Measurements from ENCODE around the gene CUX1. TPM values are rescaled to one million over a fixed set of nuclear protein-coding genes. Genes with fewer than 3 reads are reported as not detected.

Gene CUX1
- total and polyA plus RNA-seq, 2 donors, result 59.7 to 63.5 TPM

DNA sequence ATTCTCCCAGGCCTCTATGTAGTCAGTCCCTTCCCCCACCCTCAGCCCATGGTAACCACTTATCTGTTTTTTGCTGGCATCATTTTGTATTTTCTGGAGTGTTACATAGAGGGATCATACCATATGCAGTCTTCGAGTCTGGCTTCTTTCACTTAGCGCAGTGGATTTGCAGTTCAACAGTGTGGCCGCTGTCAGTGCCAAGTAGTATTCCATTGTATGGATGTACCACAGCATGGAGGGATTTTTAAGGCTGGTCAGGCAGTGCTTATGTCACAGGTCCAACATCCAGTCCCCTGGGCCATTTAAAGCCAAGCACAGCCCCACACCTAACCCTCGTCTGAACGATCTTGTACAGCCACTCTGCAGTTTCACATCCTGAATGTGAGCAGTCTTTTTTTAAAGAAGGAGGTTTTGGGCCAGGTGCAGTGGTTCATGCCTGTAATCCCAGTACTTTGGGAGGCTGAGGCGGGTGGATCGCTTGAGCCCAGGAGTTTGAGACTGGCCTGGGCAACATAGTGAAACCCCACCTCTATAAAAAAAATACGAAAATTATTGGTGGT lies 121.8 kb downstream of the CUX1 start:
- Histone ChIP-seq H3K4me1 (ENCODE audit: insufficient read depth) (peaks cover 4% of the 10 kb centered on the region), H3K36me3 (ENCODE audit: insufficient read depth) (no peaks in the 10 kb centered on the region), H3K27ac (ENCODE audit: low read depth) (no peak overlapping the region), H3K4me3 (ENCODE audit: low read depth, low read length) (no peak overlapping the region)
- 95% methylated on average over 8 of the region's 8 CpGs for WGBS
- no peak for DNase-seq (ENCODE audit: extremely low spot score)

DNA sequence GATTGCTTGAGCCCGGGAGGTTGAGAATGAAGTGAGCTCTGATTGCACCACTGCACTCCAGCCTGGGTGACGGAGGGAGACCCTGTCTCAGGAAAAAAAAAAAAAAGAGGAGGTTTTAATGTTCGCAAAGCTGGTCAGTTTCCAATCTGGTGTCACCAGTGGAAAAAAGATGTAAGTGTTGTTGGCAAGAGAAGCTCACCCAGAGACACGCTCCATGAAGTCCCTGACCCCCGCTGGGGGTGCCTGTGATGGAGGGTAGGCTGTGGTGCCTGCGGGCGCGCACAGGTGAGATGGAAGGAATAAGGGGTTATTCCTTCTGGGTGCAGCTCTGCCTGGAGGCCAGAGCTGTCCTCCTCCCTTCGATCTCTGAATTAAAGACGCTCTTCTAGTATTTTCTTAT lies 122.7 kb downstream of the CUX1 start:
- H3K36me3 ChIP-seq (ENCODE audit: insufficient read depth), result no peaks in the 10 kb centered on the region
- H3K4me3 ChIP-seq (ENCODE audit: low read depth, low read length), result no peak overlapping the region
- peaks cover 4% of the 10 kb centered on the region for H3K4me1 ChIP-seq (ENCODE audit: insufficient read depth)
- DNase-seq (ENCODE audit: extremely low spot score), result no peak
- 90% methylated on average over 10 of the region's 10 CpGs for WGBS
- H3K27ac ChIP-seq (ENCODE audit: low read depth), result no peak overlapping the region

DNA sequence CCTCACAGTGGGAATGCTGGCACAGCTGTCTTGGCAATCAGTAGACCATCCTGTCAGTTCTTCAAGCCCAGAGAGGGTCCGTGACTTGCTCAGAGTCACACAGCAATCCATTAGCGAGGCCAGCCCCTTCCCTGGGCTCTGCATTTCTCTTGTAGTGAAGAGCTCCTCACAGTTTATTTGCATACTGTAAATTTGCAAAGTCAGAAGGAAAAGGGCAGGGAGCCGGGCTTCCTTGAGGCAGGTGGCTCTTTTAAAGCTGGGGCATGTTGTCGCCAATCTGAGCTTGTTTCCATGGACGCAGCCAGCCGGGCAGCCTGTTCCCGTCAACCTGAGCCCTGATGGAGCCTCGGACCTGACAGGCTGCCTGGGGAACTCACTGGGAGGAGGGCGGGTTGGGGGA lies 123.4 kb downstream of the CUX1 start:
- Histone ChIP-seq H3K27ac (ENCODE audit: low read depth) (no peak overlapping the region), H3K4me3 (ENCODE audit: low read depth, low read length) (no peak overlapping the region), H3K36me3 (ENCODE audit: insufficient read depth) (no peaks in the 10 kb centered on the region), H3K4me1 (ENCODE audit: insufficient read depth) (peaks cover 4% of the 10 kb centered on the region)
- no peak for DNase-seq (ENCODE audit: extremely low spot score)
- 48% methylated on average over 9 of the region's 9 CpGs for WGBS

DNA sequence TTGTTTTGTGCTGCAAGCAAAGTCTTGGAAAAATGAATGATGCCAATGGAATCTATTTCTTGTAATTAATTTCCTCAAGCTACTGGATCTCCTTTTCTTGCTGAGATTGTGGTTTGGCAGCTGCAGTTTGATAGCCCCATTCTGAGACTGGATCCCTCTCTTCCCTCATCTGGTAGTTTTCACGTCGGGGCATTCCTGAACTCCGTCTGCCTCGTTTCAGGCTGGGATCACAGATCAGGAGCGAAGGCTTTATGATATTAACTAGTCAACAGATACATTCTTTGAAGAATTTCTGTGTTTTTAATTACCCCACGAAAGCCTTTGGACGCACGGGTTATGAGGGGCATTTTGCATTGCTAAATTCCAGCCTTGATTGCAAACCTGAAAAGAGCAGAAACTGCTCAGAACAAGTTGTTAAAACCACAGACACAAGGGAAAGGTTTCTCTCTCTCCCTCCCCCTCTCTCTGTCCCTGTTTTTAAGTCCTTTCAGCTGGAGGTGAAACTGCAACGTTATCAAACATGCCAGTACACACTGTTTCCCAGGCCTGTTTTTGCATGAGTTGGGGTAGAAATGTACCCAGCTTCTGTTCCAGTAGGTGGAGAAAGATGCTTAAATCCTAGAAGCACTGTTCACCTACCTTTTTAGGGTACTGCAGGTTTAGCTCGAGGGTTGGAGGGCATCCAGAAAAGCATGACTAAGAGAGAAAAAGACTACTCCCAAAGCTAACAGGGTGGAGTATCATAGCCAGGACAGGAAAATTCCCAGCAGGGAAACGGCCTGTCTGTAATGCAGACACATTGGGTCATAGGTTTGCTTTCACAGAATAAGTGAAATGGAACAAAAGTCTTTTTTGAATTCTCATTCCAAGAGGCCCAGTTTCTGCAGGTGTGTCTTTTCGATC lies 124.3 kb downstream of the CUX1 start:
- 34% methylated on average over 12 of the region's 12 CpGs for WGBS
- peaks cover 4% of the 10 kb centered on the region for H3K4me1 ChIP-seq (ENCODE audit: insufficient read depth)
- peak overlapping the region; percentile 43 for H3K27ac ChIP-seq (ENCODE audit: low read depth)
- no peaks in the 10 kb centered on the region for H3K36me3 ChIP-seq (ENCODE audit: insufficient read depth)
- no peak for DNase-seq (ENCODE audit: extremely low spot score)
- no peak overlapping the region for H3K4me3 ChIP-seq (ENCODE audit: low read depth, low read length)

DNA sequence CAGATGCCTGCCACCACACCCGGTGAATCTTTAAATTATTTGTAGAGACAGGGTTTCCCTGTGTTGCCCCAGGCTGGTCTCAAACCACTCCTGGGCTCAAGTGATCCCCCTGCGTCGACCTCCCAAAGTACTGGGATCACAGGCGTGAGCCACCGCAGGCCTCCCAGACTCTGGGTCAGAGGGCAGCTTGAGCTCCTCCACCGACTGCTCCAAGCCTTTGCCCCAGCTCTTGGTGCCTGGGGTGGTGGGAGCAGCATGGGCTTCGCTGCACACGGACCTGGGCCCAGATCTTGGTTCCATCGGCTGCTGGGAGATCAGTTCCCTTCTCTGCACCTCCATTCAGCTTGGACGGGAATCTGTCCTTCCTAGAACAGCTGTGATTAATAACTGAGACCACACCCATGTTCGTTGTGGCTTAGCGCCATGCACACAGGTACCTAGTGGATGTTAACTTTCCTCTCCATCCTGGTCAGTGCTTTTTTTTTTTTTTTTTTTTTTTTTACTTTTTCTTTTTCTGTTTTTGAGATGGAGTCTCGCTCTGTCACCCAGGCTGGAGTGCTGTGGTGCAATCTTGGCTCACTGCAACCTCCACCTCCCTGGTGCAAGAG lies 125.3 kb downstream of the CUX1 start:
- no peaks in the 10 kb centered on the region for H3K4me1 ChIP-seq (ENCODE audit: insufficient read depth)
- H3K4me3 ChIP-seq (ENCODE audit: low read depth, low read length), result no peak overlapping the region
- DNase-seq (ENCODE audit: extremely low spot score), result no peak
- 83% methylated on average over 13 of the region's 13 CpGs for WGBS
- no peaks in the 10 kb centered on the region for H3K36me3 ChIP-seq (ENCODE audit: insufficient read depth)
- H3K27ac ChIP-seq (ENCODE audit: low read depth), result peak overlapping the region; percentile 65

DNA sequence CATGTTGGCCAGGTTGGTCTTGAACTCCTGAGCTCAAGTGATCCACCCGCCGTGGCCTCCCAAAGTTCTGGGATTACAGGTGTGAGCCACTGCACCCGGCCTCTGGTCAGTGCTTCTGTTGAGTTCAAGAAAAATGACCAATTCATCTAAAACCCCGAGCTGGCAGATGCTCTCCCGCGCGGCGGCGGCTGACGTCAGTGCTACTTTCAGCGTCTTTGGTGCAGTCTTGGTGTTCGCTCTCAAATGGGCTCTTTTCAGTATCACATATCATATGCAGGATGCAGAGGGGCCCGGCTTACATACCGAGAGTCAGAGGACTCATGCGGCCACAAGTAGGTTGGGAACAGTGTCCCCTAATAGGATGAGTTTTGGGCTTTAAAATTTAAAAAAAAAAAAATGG lies 125.9 kb downstream of the CUX1 start:
- H3K4me3 ChIP-seq (ENCODE audit: low read depth, low read length), result no peak overlapping the region
- H3K27ac ChIP-seq (ENCODE audit: low read depth), result no peak overlapping the region
- DNase-seq (ENCODE audit: extremely low spot score), result no peak
- 91% methylated on average over 15 of the region's 15 CpGs for WGBS
- no peaks in the 10 kb centered on the region for H3K36me3 ChIP-seq (ENCODE audit: insufficient read depth)
- no peaks in the 10 kb centered on the region for H3K4me1 ChIP-seq (ENCODE audit: insufficient read depth)

DNA sequence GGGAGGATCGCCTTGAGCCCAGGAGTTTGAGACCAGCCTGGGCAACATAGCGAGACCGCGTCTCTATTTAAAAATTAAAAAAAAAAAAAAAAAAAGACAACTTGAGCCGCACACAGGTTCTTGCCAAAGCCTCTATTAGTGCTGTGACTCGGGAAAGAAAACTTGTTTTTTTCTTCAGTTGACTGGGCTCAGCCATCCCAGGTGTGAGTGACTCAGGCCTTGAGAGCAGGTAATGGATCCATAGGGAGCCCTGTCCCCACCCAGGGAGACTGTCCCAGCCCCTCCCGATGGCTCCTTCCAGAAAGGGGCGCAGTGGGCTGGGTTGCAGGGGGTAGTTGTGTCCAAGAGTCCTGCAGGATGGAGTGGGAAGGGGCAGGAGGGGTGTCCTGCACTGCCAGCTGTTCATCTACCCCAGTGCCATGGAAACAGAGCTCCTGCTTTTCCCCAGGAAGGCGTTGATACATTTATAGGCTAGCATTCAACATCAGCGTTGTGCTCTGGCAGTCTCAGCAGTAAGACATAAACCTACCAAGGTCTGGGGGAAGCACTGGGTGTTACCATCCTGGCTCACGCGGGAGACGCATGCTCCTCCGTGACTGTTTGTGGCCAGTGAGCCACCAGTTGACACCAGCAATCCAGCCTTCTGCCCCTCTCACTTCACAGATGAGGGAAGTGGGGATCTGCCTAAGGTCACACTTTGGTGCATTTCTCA lies 126.6 kb downstream of the CUX1 start:
- H3K4me1 ChIP-seq (ENCODE audit: insufficient read depth), result no peaks in the 10 kb centered on the region
- DNase-seq (ENCODE audit: extremely low spot score), result no peak
- 65% methylated on average over 14 of the region's 14 CpGs for WGBS
- no peak overlapping the region for H3K27ac ChIP-seq (ENCODE audit: low read depth)
- H3K4me3 ChIP-seq (ENCODE audit: low read depth, low read length), result no peak overlapping the region
- H3K36me3 ChIP-seq (ENCODE audit: insufficient read depth), result no peaks in the 10 kb centered on the region

DNA sequence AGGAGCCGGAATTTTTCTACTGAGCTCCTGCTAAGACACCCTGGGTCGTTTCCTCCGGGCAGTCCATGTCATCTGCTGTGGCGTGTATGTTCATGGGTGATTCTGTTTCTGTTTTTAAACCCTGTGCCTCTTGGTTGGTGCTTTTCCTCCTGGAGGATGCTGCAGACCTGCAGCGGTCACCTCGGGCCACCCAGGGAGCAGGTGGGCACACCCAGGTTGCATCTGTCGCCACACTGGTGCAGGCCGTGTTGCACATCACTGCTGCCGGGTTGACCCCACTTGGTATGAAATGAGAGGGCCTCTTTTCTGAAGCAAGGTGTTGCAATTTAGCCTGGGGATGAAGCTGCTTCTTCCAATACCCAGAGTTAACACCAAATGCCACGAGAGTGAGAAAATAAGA lies 127.2 kb downstream of the CUX1 start:
- 83% methylated on average over 10 of the region's 10 CpGs for WGBS
- DNase-seq (ENCODE audit: extremely low spot score), result no peak
- H3K4me1 ChIP-seq (ENCODE audit: insufficient read depth), result no peaks in the 10 kb centered on the region
- no peak overlapping the region for H3K4me3 ChIP-seq (ENCODE audit: low read depth, low read length)
- H3K27ac ChIP-seq (ENCODE audit: low read depth), result no peak overlapping the region
- H3K36me3 ChIP-seq (ENCODE audit: insufficient read depth), result no peaks in the 10 kb centered on the region

DNA sequence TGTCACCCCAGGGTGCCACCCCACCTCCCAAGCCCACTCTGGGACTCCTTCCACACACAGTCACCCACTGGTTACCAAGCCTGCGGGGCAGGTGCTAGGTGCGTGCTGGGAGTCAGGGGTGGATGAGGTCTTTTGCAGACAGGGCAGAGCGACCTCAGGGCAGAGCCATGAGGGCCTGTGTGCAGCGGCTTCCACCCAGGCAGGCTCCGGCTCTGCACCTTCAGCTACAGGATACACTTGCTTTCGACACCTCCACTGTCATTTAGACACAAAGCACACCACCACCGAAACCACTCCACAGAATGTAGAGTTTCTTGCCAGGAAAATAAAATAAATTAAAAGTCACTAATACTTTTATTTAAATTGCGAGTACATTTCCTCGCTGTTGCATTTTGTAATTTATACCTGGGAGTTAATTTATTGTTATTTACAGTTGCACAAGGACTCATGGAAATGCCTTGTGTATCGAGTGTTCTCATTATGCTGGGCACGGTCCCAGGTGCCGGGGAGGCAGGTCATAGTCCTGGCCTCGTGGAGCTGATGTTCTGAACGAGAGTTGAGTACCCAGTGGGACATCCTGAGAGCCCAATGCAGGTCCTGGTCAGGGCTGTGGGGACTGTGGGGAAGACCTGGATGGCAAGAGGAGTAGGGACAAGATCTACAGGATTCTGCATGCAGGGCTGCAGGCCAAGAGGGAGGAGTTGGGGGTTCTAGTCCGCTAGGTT lies 127.8 kb downstream of the CUX1 start:
- 74% methylated on average over 15 of the region's 15 CpGs for WGBS
- Histone ChIP-seq H3K4me3 (ENCODE audit: low read depth, low read length) (no peak overlapping the region), H3K36me3 (ENCODE audit: insufficient read depth) (no peaks in the 10 kb centered on the region), H3K4me1 (ENCODE audit: insufficient read depth) (no peaks in the 10 kb centered on the region), H3K27ac (ENCODE audit: low read depth) (no peak overlapping the region)
- no peak for DNase-seq (ENCODE audit: extremely low spot score)

DNA sequence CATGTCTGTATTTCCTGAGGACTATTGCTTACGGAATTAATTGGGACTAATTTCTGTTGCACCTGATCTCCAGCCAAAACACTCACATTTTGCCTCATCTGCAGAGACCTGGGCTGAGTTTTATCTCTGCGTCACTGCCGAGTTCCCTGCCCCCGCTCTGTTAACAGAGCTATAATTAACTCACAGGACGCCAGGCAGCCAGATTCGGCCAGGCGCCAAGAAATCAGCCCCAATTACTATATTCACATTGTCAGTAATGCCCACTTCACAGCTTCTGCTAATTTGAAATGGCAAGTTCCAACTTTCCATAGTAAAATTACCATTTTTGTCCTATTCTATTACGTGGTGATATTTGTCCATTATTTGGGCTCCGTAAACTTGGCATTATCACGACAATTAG lies 130.5 kb downstream of the CUX1 start:
- Histone ChIP-seq H3K27ac (ENCODE audit: low read depth) (no peak overlapping the region), H3K4me1 (ENCODE audit: insufficient read depth) (no peaks in the 10 kb centered on the region)
- WGBS, result 40% methylated on average over 10 of the region's 10 CpGs

DNA sequence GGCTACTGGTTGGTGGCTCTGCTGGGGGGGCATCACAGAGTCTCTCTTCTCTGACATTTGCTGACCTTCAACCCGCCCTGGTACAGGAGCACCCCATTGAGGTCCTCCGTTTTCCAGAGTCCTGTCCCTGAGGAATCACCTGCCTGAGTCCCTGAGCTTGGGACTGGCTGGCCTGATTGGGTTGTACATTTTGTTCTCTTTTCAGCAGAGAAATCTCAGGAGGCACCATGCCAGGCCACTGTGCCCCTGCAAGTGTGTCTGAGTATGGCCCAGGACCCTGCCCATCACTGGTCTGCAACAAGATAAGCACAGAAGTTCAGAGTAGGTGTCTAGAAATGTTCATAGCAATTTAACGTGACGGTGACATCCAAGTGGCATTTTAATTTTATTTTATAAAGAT lies 131.2 kb downstream of the CUX1 start:
- no peak overlapping the region for H3K27ac ChIP-seq (ENCODE audit: low read depth)
- no peak overlapping the region for H3K4me3 ChIP-seq (ENCODE audit: low read depth, low read length)
- 80% methylated on average over 4 of the region's 4 CpGs for WGBS
- no peaks in the 10 kb centered on the region for H3K4me1 ChIP-seq (ENCODE audit: insufficient read depth)
- DNase-seq (ENCODE audit: extremely low spot score), result no peak
- no peaks in the 10 kb centered on the region for H3K36me3 ChIP-seq (ENCODE audit: insufficient read depth)

More for the DNA sequence above, 130.5 kb downstream of the CUX1 start:
- Histone ChIP-seq H3K36me3 (ENCODE audit: insufficient read depth) (no peaks in the 10 kb centered on the region), H3K4me3 (ENCODE audit: low read depth, low read length) (no peak overlapping the region)
- no peak for DNase-seq (ENCODE audit: extremely low spot score)

DNA sequence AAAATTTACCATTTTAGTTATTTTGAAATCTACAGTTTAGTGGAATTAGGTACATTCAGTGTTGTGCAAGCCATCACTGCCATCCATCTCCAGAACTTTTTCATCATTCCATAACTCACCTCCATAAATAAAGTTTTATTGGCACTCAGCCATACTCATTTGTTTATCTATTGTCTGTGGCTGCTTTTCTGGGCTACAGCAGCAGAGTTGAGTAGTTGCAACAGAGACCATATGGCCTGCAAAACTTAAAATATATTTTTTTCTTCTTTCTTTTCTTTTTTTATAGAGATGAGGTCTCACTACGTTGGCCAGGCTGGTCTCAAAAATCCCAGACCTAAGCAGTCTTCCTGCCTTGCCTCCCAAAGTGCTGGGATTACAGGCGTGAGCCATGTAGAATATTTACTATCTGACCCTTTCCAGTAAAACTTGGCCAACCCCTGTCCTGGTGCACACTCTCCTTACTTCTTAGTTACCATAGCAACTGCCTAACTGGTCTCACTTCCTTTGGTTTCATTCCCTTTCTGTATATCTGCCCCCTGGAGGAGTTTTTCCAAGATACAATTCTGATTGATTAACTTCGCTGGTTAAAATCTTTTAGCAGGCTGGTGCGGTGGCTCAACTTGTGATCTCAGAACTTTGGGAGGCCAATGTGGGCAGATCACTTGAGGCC lies 133.2 kb downstream of the CUX1 start:
- H3K36me3 ChIP-seq (ENCODE audit: insufficient read depth), result no peaks in the 10 kb centered on the region
- no peak overlapping the region for H3K27ac ChIP-seq (ENCODE audit: low read depth)
- WGBS, result 69% methylated on average over 4 of the region's 4 CpGs
- H3K4me3 ChIP-seq (ENCODE audit: low read depth, low read length), result no peak overlapping the region
- no peaks in the 10 kb centered on the region for H3K4me1 ChIP-seq (ENCODE audit: insufficient read depth)
- no peak for DNase-seq (ENCODE audit: extremely low spot score)

DNA sequence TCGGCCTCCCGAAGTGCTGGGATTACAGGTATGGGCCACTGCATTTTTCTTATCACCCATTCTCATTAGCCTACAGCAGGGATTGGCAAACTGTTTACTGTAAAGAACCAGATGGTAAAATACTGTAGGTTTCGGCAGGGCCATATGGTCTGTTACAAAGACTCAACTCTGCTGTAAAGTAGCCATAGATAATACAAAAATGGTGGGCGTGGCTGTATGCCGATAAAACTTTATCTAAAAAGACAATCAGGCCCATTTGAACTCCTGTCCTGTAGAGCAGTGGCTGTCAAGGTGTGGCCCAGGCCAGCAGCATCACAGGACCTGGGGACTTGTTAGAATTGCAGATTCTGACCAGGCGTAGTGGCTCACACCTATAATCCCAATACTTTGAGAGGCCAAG lies 134.3 kb downstream of the CUX1 start:
- Histone ChIP-seq H3K36me3 (ENCODE audit: insufficient read depth) (no peaks in the 10 kb centered on the region), H3K4me1 (ENCODE audit: insufficient read depth) (no peaks in the 10 kb centered on the region), H3K27ac (ENCODE audit: low read depth) (no peak overlapping the region), H3K4me3 (ENCODE audit: low read depth, low read length) (no peak overlapping the region)
- 97% methylated on average over 6 of the region's 6 CpGs for WGBS
- no peak for DNase-seq (ENCODE audit: extremely low spot score)

Measured in urinary bladder (tissue), 4 donors.